B cell (primary cell): ENCODE data around the gene LGALS9C. TPM values are rescaled to one million over a fixed set of nuclear protein-coding genes. Genes with fewer than 3 reads are reported as not detected.
"Not testable (repeated sequence)": the region's sequence is repeated elsewhere in the genome, so short reads cannot be mapped to it uniquely, and the experiment has no call there.

Experiments used
- ATAC-seq: fragments of 200-7000 bp; cut with Tn5 transposase; one replicate; pipeline ENCODE4 v1.10.0; 2021; ENCODE audit warnings: low read depth, mild to moderate bottlenecking, moderate number of reproducible peaks, moderate library complexity
- CTCF ChIA-PET: fragments of 350-600 bp; sonication (Branson Sonifier 250); formaldehyde crosslinking; loops from one replicate; lab custom pipeline; 2021; ENCODE audit warnings: antibody characterized with exemption, inconsistent platforms; lab: Charles Lee
- POLR2A ChIA-PET: fragments of 350-600 bp; sonication (Branson Sonifier 250); formaldehyde crosslinking; loops from one replicate; lab custom pipeline; 2021; ENCODE audit warnings: antibody characterized with exemption; lab: Charles Lee
- DNase-seq: peaks from one replicate; pipeline ENCODE4 v3.0.0; 2013
- H2AFZ ChIP-seq: 2 replicates; pipeline ENCODE4 v1.6.1; 2012; ENCODE audit warnings: mild to moderate bottlenecking, low read depth, low read length; ENCODE audit not compliant: insufficient read depth, poor library complexity, severe bottlenecking
- H3K27ac ChIP-seq, 2 donors: 1 replicate in 1 of 2; 2 replicates in 1 of 2; pipeline ENCODE4 v1.5.1; 2012 to 2013; ENCODE audit warnings: low read length in 2 of 2, mild to moderate bottlenecking in 2 of 2, moderate library complexity in 1 of 2
- H3K27me3 ChIP-seq, 4 experiments: fragments of 200-600 bp in 1 of 4; sonication (generic) in 1 of 4; replicated peaks in 1 of 4; 1 replicate in 2 of 4; 2 replicates in 2 of 4; pipeline versions ENCODE4 v1.6.1 to v1.7.0; 2013 to 2016; ENCODE audit warnings: low read length in 3 of 4, mild to moderate bottlenecking in 2 of 4, mixed read lengths in 1 of 4, moderate library complexity in 1 of 4; ENCODE audit not compliant: insufficient read depth in 4 of 4, control insufficient read depth in 3 of 4; ENCODE audit errors: control extremely low read depth in 1 of 4
- H3K36me3 ChIP-seq, 2 experiments: replicated peaks in 1 of 2; 1 replicate in 1 of 2; 2 replicates in 1 of 2; pipeline versions ENCODE4 v1.6.1 to v1.7.1; 2013; ENCODE audit warnings: low read length in 1 of 2; ENCODE audit not compliant: insufficient read depth in 2 of 2, control insufficient read depth in 1 of 2; ENCODE audit errors: control extremely low read depth in 1 of 2, extremely low read depth in 1 of 2
- H3K4me1 ChIP-seq, 2 donors: fragments of 200-600 bp in 1 of 2; sonication (generic) in 1 of 2; 1 replicate in 1 of 2; 2 replicates in 1 of 2; pipeline versions ENCODE4 v1.5.1 to v1.6.1; 2013 to 2017; ENCODE audit warnings: low read length in 2 of 2; ENCODE audit not compliant: control insufficient read depth in 2 of 2, insufficient read depth in 2 of 2
- H3K4me2 ChIP-seq: replicated peaks from 2 replicates; pipeline ENCODE3; 2012; ENCODE audit warnings: mild to moderate bottlenecking, low read depth, low read length; ENCODE audit not compliant: poor library complexity, severe bottlenecking
- H3K4me3 ChIP-seq, 5 experiments: fragments of 200-600 bp in 1 of 5; sonication (generic) in 1 of 5; 1 replicate in 3 of 5; 2 replicates in 2 of 5; pipeline versions ENCODE4 v1.5.1 to v1.7.0; 2011 to 2016; ENCODE audit warnings: low read length in 4 of 5, mild to moderate bottlenecking in 4 of 5, low read depth in 2 of 5, control low read depth in 1 of 5, moderate library complexity in 1 of 5; ENCODE audit not compliant: insufficient read depth in 1 of 5; ENCODE audit errors: control extremely low read depth in 1 of 5, extremely low read depth in 1 of 5
- H3K79me2 ChIP-seq: fragments of 200-600 bp; sonication (generic); one replicate; pipeline ENCODE4 v1.6.0; 2016; ENCODE audit warnings: low read length; ENCODE audit not compliant: control insufficient read depth, insufficient read depth
- H3K9ac ChIP-seq: fragments of 200-600 bp; sonication (generic); 2 replicates; pipeline ENCODE4 v1.6.1; 2017; ENCODE audit warnings: mild to moderate bottlenecking, low read length, moderate library complexity
- H3K9me3 ChIP-seq, 3 donors: one replicate each; pipeline versions ENCODE4 v1.6.1 to v1.7.1; 2013; ENCODE audit warnings: low read length in 2 of 3; ENCODE audit not compliant: control insufficient read depth in 2 of 3, insufficient read depth in 1 of 3; ENCODE audit errors: control extremely low read depth in 1 of 3
- H4K20me1 ChIP-seq: 2 replicates; pipeline ENCODE4 v1.6.0; 2012; ENCODE audit warnings: mild to moderate bottlenecking, low read length; ENCODE audit not compliant: insufficient read depth, control insufficient read depth, poor library complexity, severe bottlenecking
- H3K27ac Mint-ChIP-seq: one replicate; pipeline ENCODE4 v1.8.0; 2021; ENCODE audit warnings: mixed read lengths
- H3K27me3 Mint-ChIP-seq: one replicate; pipeline ENCODE4 v1.8.0; 2021; ENCODE audit warnings: mixed read lengths
- H3K4me1 Mint-ChIP-seq: one replicate; pipeline ENCODE4 v1.8.0; 2021; ENCODE audit warnings: mixed read lengths
- H3K4me3 Mint-ChIP-seq: one replicate; pipeline ENCODE4 v1.8.0; 2021; ENCODE audit warnings: mixed read lengths
- H3K9me3 Mint-ChIP-seq: one replicate; pipeline ENCODE4 v1.8.0; 2022; ENCODE audit warnings: mixed read lengths; ENCODE audit not compliant: insufficient read depth
- WGBS: methylation state at CpG from one replicate; pipeline ENCODE4 v1.1.5; 2013; ENCODE audit warnings: missing lambda C conversion rate; ENCODE audit not compliant: insufficient coverage; 5-methylcytosine and 5-hydroxymethylcytosine counted together
- intact Hi-C: fragments of 100-400 bp; cut with micrococcal nuclease; formaldehyde crosslinking; loops from one replicate; pipeline ENCODE4 v1.10.0; 2022
- polyA plus RNA-seq: library from polyadenylated mRNA; depleted of rRNA; stranded (reverse); fragments of >200 nt; gene quantifications from 2 replicates; pipeline ENCODE4 v1.2.3, GENCODE V29; 2012
- total RNA-seq, 2 donors: library from RNA; stranded (reverse); fragments of 120-200 nt in 1 of 2; gene quantifications; 1 replicate in 1 of 2; 2 replicates in 1 of 2; pipeline versions ENCODE4 v1.2.3 to v1.2.4, GENCODE V29; 2013 to 2022

LGALS9C gene
- total and polyA plus RNA-seq, 2 donors (not counting 1 experiment from before 2014, with no cell fraction given) = 0.25 to 0.44 TPM

- H3K79me2 ChIP-seq, H3K4me2 ChIP-seq, H3K27ac Mint-ChIP-seq, H3K9me3 Mint-ChIP-seq, H3K9ac ChIP-seq, H3K4me1 Mint-ChIP-seq, POLR2A ChIA-PET, H3K4me1 ChIP-seq, H3K9me3 ChIP-seq, H4K20me1 ChIP-seq, H3K27ac ChIP-seq, H3K27me3 Mint-ChIP-seq, CTCF ChIA-PET, H2AFZ ChIP-seq, intact Hi-C loops, H3K4me3 Mint-ChIP-seq, H3K36me3 ChIP-seq, H3K27me3 ChIP-seq, DNase-seq, ATAC-seq, H3K4me3 ChIP-seq: not testable (repeated sequence)
- WGBS = 79% methylated on average over 3 of the region's 13 CpGs
These were observed 17.7 kb downstream of the LGALS9C start for GRCh38 chr17:18494250-18494768.

- H3K27ac ChIP-seq, H3K27ac Mint-ChIP-seq, H3K9me3 ChIP-seq, H3K4me2 ChIP-seq, CTCF ChIA-PET, H3K36me3 ChIP-seq, H3K79me2 ChIP-seq, H2AFZ ChIP-seq, intact Hi-C loops, H3K27me3 ChIP-seq, ATAC-seq, H3K9ac ChIP-seq, H3K4me1 Mint-ChIP-seq, H3K4me1 ChIP-seq, H3K9me3 Mint-ChIP-seq, DNase-seq, POLR2A ChIA-PET, H3K4me3 Mint-ChIP-seq, H3K4me3 ChIP-seq, H3K27me3 Mint-ChIP-seq, H4K20me1 ChIP-seq: not testable (repeated sequence)
- no CpG with 5 or more reads among the region's 6 CpGs for WGBS
These were observed 20.5 kb downstream of the LGALS9C start for GRCh38 chr17:18497044-18497443.

GRCh38 chr17:18499100-18499499 lies 22.5 kb downstream of the LGALS9C start:
- H4K20me1 ChIP-seq, DNase-seq, H3K27me3 ChIP-seq, H3K4me1 ChIP-seq, H2AFZ ChIP-seq, H3K79me2 ChIP-seq, H3K36me3 ChIP-seq, H3K9ac ChIP-seq, intact Hi-C loops, H3K4me3 ChIP-seq, H3K27ac ChIP-seq, H3K4me2 ChIP-seq, H3K27me3 Mint-ChIP-seq, H3K9me3 Mint-ChIP-seq, H3K27ac Mint-ChIP-seq, H3K9me3 ChIP-seq, H3K4me1 Mint-ChIP-seq, ATAC-seq, H3K4me3 Mint-ChIP-seq, POLR2A ChIA-PET, CTCF ChIA-PET: not testable (repeated sequence)
- WGBS = 100% methylated on average over 1 of the region's 6 CpGs

GRCh38 chr17:18499756-18500155 lies 23.2 kb downstream of the LGALS9C start:
- H3K79me2 ChIP-seq, CTCF ChIA-PET, H4K20me1 ChIP-seq, H3K27me3 Mint-ChIP-seq, H3K9me3 ChIP-seq, H3K4me3 ChIP-seq, H3K27me3 ChIP-seq, H3K4me2 ChIP-seq, H3K36me3 ChIP-seq, H3K4me3 Mint-ChIP-seq, H3K4me1 Mint-ChIP-seq, H3K9me3 Mint-ChIP-seq, H3K27ac Mint-ChIP-seq, POLR2A ChIA-PET, H2AFZ ChIP-seq, ATAC-seq, H3K4me1 ChIP-seq, intact Hi-C loops, H3K27ac ChIP-seq, H3K9ac ChIP-seq, DNase-seq: not testable (repeated sequence)
- 89% methylated on average over 8 of the region's 15 CpGs for WGBS
